ENCODE results near the gene GULP1. TPM values are rescaled to one million over a fixed set of nuclear protein-coding genes. Genes with fewer than 3 reads are reported as not detected.

The GULP1 gene
- total and polyA plus RNA-seq, 7 donors = 3.5 to 56.1 (median 50.9) TPM

- H3K9me3 ChIP-seq = no peaks in the 10 kb centered on the region
- no peak overlapping the region for H3K27ac ChIP-seq
- peaks cover 0 to 5% (median 2%) of the 10 kb centered on the region in 4 donors for H3K4me1 ChIP-seq
- WGBS, 2 donors = 83 to 95% methylated on average over 2 of the region's 2 CpGs
- H3K4me3 ChIP-seq = no peak overlapping the region
- DNase-seq = no peak
- TF ChIP-seq POLR2AphosphoS5 (IDR thresholded peaks at IDR 0.05) (no peak), POLR2A (IDR thresholded peaks at IDR 0.05) (no peak), CTCF (IDR thresholded peaks at IDR 0.05) (no peak), EP300 (IDR thresholded peaks at IDR 0.05) (no peak)
- no peaks in the 10 kb centered on the region for H3K36me3 ChIP-seq
- H3K27me3 ChIP-seq = no peaks in the 10 kb centered on the region
- intact Hi-C loops (cut with DNase I) = no loop called here
Measured at GRCh38 chr2:188285774-188286173, 5.9 kb upstream of the GULP1 start.

GRCh38 chr2:188291142-188291616 is 495 bp upstream of the GULP1 start:
- intact Hi-C loops (cut with DNase I) = loop anchor here (1.0 to 5.0 kb wide), 2 partner anchors 76 to 221 kb away; no protein-coding TSS in a partner anchor
- peaks cover 0 to 33% (median 26%) of the 10 kb centered on the region in 4 donors for H3K4me1 ChIP-seq
- no peak for DNase-seq
- no peaks in the 10 kb centered on the region for H3K27me3 ChIP-seq
- H3K9me3 ChIP-seq = no peaks in the 10 kb centered on the region
- TF ChIP-seq EP300 (IDR thresholded peaks at IDR 0.05) (no peak), POLR2AphosphoS5 (IDR thresholded peaks at IDR 0.05) (peak in 1 of 4 donors; percentile 26), CTCF (IDR thresholded peaks at IDR 0.05) (no peak), POLR2A (IDR thresholded peaks at IDR 0.05) (peak in 1 of 2 donors; percentile 12)
- WGBS, 2 donors = 2 to 6% methylated on average over 12 of the region's 12 CpGs
- peak overlapping the region; percentile 92 to 98 (median 95) for H3K27ac ChIP-seq
- no peaks in the 10 kb centered on the region for H3K36me3 ChIP-seq
- H3K4me3 ChIP-seq = peak overlapping the region; percentile 77 to 90 (median 84)

- Histone ChIP-seq H3K36me3 (no peaks in the 10 kb centered on the region), H3K27me3 (no peaks in the 10 kb centered on the region), H3K9me3 (no peaks in the 10 kb centered on the region), H3K4me1 (peaks cover 0 to 33% (median 26%) of the 10 kb centered on the region in 4 donors), H3K27ac (peak overlapping the region; percentile 92 to 98 (median 95)), H3K4me3 (peak overlapping the region; percentile 77 to 90 (median 84))
- peak; percentile 90 for DNase-seq
- no peak for TF ChIP-seq EP300 (IDR thresholded peaks at IDR 0.05)
- TF ChIP-seq POLR2AphosphoS5 (IDR thresholded peaks at IDR 0.05) = peak; percentile 46 to 83 (median 68)
- peak; percentile 31 to 35 for TF ChIP-seq POLR2A (IDR thresholded peaks at IDR 0.05)
- TF ChIP-seq CTCF (IDR thresholded peaks at IDR 0.05) = no peak
- 1 to 2% methylated on average over 54 of the region's 54 CpGs for WGBS, 2 donors
- intact Hi-C loops (cut with DNase I) = loop anchor here (2.0 to 5.0 kb wide), 2 partner anchors 75 to 682 kb away; partner anchors contain the start of gene COL3A1
Measured at GRCh38 chr2:188292348-188293239, 920 bp downstream of the GULP1 start.

GRCh38 chr2:188293601-188294351 is 2.1 kb downstream of the GULP1 start:
- TF ChIP-seq POLR2AphosphoS5 (IDR thresholded peaks at IDR 0.05) (peak in 2 of 4 donors; percentile 39 to 45), POLR2A (IDR thresholded peaks at IDR 0.05) (no peak)
- Histone ChIP-seq H3K27ac (peak overlapping the region; percentile 92 to 98 (median 95)), H3K4me1 (peaks cover 0 to 33% (median 26%) of the 10 kb centered on the region in 4 donors), H3K36me3 (no peaks in the 10 kb centered on the region), H3K27me3 (no peaks in the 10 kb centered on the region), H3K4me3 (peak overlapping the region; percentile 77 to 90 (median 84)), H3K9me3 (no peaks in the 10 kb centered on the region)
- WGBS, 2 donors = 11 to 45% methylated on average over 10 of the region's 10 CpGs
- intact Hi-C loops (cut with DNase I) = loop anchor here (2.0 to 5.0 kb wide), 2 partner anchors 74 to 681 kb away; partner anchors contain the start of gene COL3A1
- DNase-seq = peak; percentile 90
